ENCODE results near the gene RGS10. TPM values are rescaled to one million over a fixed set of nuclear protein-coding genes. Genes with fewer than 3 reads are reported as not detected.

Gene RGS10
- total RNA-seq, 1 experiment from 2014 or later: 10.6 TPM

- no peak for TF ChIP-seq CTCF (conservative IDR thresholded peaks at IDR 0.05)
- H2BK5ac ChIP-seq (ENCODE audit: insufficient read length, low read length): no peak overlapping the region
- Mint-ChIP-seq H3K9me3 (no peaks in the 10 kb centered on the region; a peak in 2 of 5 replicates), H3K27ac (no peak overlapping the region), H3K36me3 (ENCODE audit: insufficient read depth in 1 of 3, low read depth in 3 of 3) (no peaks in the 10 kb centered on the region; a peak in 1 of 7 replicates), H3K27me3 (ENCODE audit: low read depth) (peaks cover 64% of the 10 kb centered on the region), H3K4me1 (peaks cover 12 to 27% of the 10 kb centered on the region in 2 experiments), H3K4me3 (no peak overlapping the region)
- no peak overlapping the region for H3K14ac ChIP-seq (ENCODE audit: insufficient read depth, low read length)
- WGBS (ENCODE audit: extremely low coverage, insufficient read length, low lambda C conversion rate): no CpG with 5 or more reads among the region's 4 CpGs
- no peaks in the 10 kb centered on the region for H3K79me2 ChIP-seq (ENCODE audit: insufficient read depth, low read length)
- H3K18ac ChIP-seq (ENCODE audit: insufficient read length, low read depth, low read length): no peak overlapping the region
- no peaks in the 10 kb centered on the region for H3K79me1 ChIP-seq (ENCODE audit: insufficient read depth, low read depth, low read length, poor library complexity, severe bottlenecking)
- peaks cover 3% of the 10 kb centered on the region; the same call in 1 of the 2 replicates for H3K4me1 ChIP-seq (ENCODE audit: insufficient read depth, low read length)
- no peak overlapping the region for H3K9ac ChIP-seq (ENCODE audit: extremely low read depth, insufficient read length, low read length)
- no peak overlapping the region for H3K23ac ChIP-seq (ENCODE audit: insufficient read length, low read depth, low read length)
- no peak overlapping the region for H4K5ac ChIP-seq (ENCODE audit: insufficient read length, low read depth, low read length)
- no peak overlapping the region for H2BK15ac ChIP-seq (ENCODE audit: low read depth, low read length)
- H3K27ac ChIP-seq (ENCODE audit: insufficient read length, low read depth, low read length): no peak overlapping the region
- H3K4me2 ChIP-seq (ENCODE audit: insufficient read depth, insufficient read length, low read length): no peak overlapping the region
- no peak overlapping the region for H3K56ac ChIP-seq (ENCODE audit: insufficient read length, low read depth, low read length)
- no peaks in the 10 kb centered on the region for H3K9me3 ChIP-seq (ENCODE audit: control insufficient read depth, low read depth, low read length)
- H4K20me1 ChIP-seq (ENCODE audit: control insufficient read depth, insufficient read depth, insufficient read length): no peaks in the 10 kb centered on the region
- no peak overlapping the region for H3T11ph ChIP-seq (ENCODE audit: low read length)
- H4K91ac ChIP-seq (ENCODE audit: insufficient read length, low read depth, low read length): no peak overlapping the region
- DNase-seq: no peak
- peaks cover 20% of the 10 kb centered on the region for H3K23me2 ChIP-seq (ENCODE audit: insufficient read length, low read depth, low read length, poor library complexity, severe bottlenecking)
- H2AK5ac ChIP-seq (ENCODE audit: insufficient read length, low read length): no peak overlapping the region
- H2BK120ac ChIP-seq (ENCODE audit: low read depth, low read length, poor library complexity, severe bottlenecking): no peak overlapping the region
- H4K8ac ChIP-seq (replicated peaks; ENCODE audit: insufficient read length, low read depth, low read length): no peak overlapping the region
- no peak overlapping the region for H3K4ac ChIP-seq (ENCODE audit: low read depth, low read length)
- no peak overlapping the region for H2AFZ ChIP-seq (ENCODE audit: low read length)
- peaks cover 23% of the 10 kb centered on the region; the same call in 1 of the 2 replicates for H3K27me3 ChIP-seq (ENCODE audit: insufficient read depth, low read length)
- no peak overlapping the region for H2BK12ac ChIP-seq (ENCODE audit: insufficient read length, low read depth, low read length)
- no peak overlapping the region for H2BK20ac ChIP-seq (ENCODE audit: low read depth, low read length, poor library complexity, severe bottlenecking)
Observed at GRCh38 chr10:119545310-119545709, 2.8 kb upstream of the RGS10 start.
